Head of caudate nucleus (tissue), 42 donors: ENCODE data around the gene PRKAG1.
"Not testable (repeated sequence)": the region's sequence is repeated elsewhere in the genome, so short reads cannot be mapped to it uniquely, and the experiment has no call there.

Experiments used
- DNase-seq, 42 donors: peaks; one replicate each; pipeline versions ENCODE4 v3.0.0 to v3.0.0-alpha.2; 2020 to 2021; ENCODE audit warnings: mixed read lengths in 7 of 42
- intact Hi-C: fragments of 100-400 bp; cut with DNase I; formaldehyde crosslinking; loops from one replicate; pipeline ENCODE4 v1.15.0; 2022

PRKAG1 gene

GRCh38 chr12:49018261-49019119, at the start of gene PRKAG1:
TSS of gene PRKAG1 (minus strand) at chr12:49018776. CDS start at chr12:49018740, 36 bp downstream.
- intact Hi-C loops, result no loop called here
- peak; percentile 93 to 99 (median 97) for DNase-seq

- intact Hi-C loops, result no loop called here
- no peak for DNase-seq
Measured at GRCh38 chr12:49066120-49066519, 47.5 kb upstream of the PRKAG1 start.

GRCh38 chr12:49064767-49065152, 46.2 kb upstream of the PRKAG1 start:
- intact Hi-C loops, result no loop called here

GRCh38 chr12:49061916-49062315, 43.3 kb upstream of the PRKAG1 start:
- intact Hi-C loops, result not testable (repeated sequence)
- DNase-seq, result peak in 1 of 42 donors; percentile 16

More at GRCh38 chr12:49064767-49065152, 46.2 kb upstream of the PRKAG1 start:
- DNase-seq, result no peak

- intact Hi-C loops, result no loop called here
- DNase-seq, result no peak
Measured at GRCh38 chr12:49061157-49061650, 42.6 kb upstream of the PRKAG1 start.

- intact Hi-C loops, result no loop called here
- DNase-seq, result peak; percentile 79 to 97 (median 94)
Measured at GRCh38 chr12:49060237-49061156, 41.9 kb upstream of the PRKAG1 start, which contains the start of gene KMT2D. TSS of gene KMT2D (minus strand) at chr12:49060794. CDS start at chr12:49055324, 5,470 bp downstream.

GRCh38 chr12:49059299-49060171, 41.0 kb upstream of the PRKAG1 start:
- intact Hi-C loops, result no loop called here
- DNase-seq, result peak in 2 of 42 donors; percentile 31 to 42

- DNase-seq, result no peak
- intact Hi-C loops, result no loop called here
Measured at GRCh38 chr12:49059045-49059298, 40.4 kb upstream of the PRKAG1 start.

- intact Hi-C loops, result no loop called here
- DNase-seq, result peak in 1 of 42 donors; percentile 12
Measured at GRCh38 chr12:49058366-49059044, 39.9 kb upstream of the PRKAG1 start.

GRCh38 chr12:49057888-49058287, 39.3 kb upstream of the PRKAG1 start:
- DNase-seq, result peak in 1 of 42 donors; percentile 10
- intact Hi-C loops, result no loop called here

- intact Hi-C loops, result no loop called here
- peak; percentile 23 to 81 (median 60) for DNase-seq
Measured at GRCh38 chr12:49055978-49056754, 37.6 kb upstream of the PRKAG1 start.

GRCh38 chr12:49055092-49055491, 36.5 kb upstream of the PRKAG1 start:
- intact Hi-C loops, result no loop called here
- peak in 1 of 42 donors; percentile 16 for DNase-seq

GRCh38 chr12:49054524-49054923, 35.9 kb upstream of the PRKAG1 start:
- DNase-seq, result peak in 1 of 42 donors; percentile 24
- intact Hi-C loops, result no loop called here

- no peak for DNase-seq
- intact Hi-C loops, result no loop called here
Measured at GRCh38 chr12:49054096-49054495, 35.5 kb upstream of the PRKAG1 start.

GRCh38 chr12:49052451-49053208, 34.1 kb upstream of the PRKAG1 start:
- intact Hi-C loops, result no loop called here
- no peak for DNase-seq

GRCh38 chr12:49051777-49052438, 33.3 kb upstream of the PRKAG1 start:
- DNase-seq, result no peak
- intact Hi-C loops, result no loop called here
